HG02938 (cell line): ENCODE measurements around the gene SAT2.
"Not testable (repeated sequence)": the region's sequence is repeated elsewhere in the genome, so short reads cannot be mapped to it uniquely, and the experiment has no call there.

Source experiments
- ATAC-seq: cut with Tn5 transposase; IDR thresholded peaks from one replicate; pipeline ENCODE4 v1.9.1; 2021; ENCODE audit warnings: mild to moderate bottlenecking, moderate library complexity; ENCODE audit not compliant: unreplicated experiment

The SAT2 gene

DNA sequence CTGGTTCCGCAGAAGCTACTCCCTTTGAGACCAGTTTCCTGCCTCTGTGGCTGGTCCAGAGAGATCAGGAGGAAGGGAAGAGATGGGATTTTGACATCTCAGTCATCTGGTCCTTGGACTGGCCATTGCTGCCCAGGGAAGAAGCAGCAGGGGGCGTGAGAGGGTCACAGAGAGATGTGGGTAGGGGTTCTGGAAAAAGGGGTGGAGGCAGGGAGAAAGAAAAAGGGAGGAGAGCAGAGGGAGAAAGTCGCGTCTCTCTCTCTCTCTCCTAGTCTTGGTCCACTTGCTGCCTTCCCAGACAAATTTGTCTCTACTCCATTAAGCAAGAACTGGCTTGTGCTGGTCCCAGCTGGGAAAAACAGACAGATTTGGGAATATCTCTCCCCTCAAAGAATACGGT lies 6.8 kb upstream of the SAT2 start:
- ATAC-seq, result no peak

DNA sequence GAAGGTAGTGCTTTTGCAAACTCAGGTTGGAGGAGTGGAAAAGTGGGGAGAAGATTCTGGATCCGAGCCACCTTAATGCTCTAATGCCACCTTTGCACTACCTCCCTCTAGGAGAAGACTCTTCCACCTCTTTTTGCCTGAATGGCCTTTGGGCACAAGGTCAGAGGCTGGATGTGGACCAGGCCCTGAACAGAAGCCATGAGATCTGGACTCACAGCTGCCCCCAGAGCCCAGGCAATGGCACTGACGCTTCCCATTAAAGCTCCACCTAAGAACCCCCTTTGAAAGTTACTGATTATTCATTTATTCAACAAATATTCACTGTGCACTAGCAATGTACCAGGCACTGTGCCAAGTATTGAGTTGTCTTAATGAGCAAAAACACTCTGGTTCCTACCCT lies 5.5 kb upstream of the SAT2 start:
- ATAC-seq, result no peak

DNA sequence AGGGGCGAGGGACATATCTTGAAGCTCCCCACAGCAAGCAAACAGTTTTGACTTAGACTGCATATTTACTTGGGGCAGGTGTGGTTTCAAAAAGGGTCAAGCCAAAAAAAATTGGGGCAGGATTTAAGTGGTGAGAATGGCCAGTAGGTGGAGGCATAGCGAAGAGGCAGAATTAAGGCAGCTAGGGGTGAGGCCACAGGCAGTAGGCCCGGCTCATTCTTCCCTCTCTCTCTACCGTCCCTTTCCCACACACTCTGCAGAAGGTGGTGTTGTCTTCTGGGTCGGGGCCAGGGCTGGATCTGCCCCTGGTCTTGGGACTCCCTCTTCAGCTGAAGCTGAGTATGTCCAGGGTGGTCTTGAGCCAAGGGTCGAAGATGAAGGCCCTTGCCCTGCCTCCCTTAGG lies 4.9 kb upstream of the SAT2 start:
- ATAC-seq, result no peak

DNA sequence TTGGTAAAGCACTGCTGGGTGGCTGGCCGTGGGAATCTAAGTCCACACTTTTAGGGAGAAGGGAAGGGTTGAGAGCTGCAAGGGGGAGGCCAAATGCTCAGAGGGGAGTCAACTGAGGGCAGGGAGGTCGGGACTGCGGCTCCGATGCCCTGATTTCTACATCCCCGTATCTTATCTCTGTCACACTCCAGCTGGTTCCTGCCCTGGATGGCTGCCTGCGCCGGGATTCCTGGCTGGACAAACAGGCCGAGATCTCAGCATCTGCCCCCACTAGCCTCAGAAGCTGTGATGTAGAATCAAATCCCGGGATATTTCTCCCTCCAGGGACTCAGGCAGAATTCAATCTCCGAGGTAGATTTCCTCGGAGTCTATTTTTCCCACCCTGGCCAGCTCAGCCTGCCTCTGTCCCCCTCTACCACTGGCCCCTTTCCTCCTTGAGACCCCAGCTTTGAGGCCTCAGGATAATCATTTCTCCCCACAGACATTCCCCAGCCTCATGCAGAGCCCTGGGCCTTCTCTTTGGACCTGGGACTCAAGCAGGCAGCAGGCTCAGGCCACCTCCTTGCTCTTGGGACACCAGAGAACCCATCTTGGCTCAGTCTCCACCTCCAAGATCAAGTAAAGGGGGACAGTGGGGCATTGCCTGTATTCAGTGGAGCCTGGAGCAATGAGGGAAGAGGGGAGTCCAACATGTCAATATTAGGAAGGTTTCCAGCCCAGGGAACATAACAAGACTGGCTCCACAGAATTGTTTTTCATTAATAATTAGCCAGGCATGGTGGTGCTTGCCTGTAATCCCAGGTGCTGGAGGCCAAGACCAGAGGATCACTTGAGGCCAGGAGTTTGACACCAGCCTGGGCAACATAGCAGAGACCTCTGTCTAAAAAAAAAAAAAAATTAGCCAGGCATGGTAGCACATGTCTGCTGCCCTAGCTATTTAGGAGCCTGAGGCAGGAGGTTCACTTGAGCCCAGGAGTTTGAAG lies 4.1 kb upstream of the SAT2 start:
- ATAC-seq, result no peak

DNA sequence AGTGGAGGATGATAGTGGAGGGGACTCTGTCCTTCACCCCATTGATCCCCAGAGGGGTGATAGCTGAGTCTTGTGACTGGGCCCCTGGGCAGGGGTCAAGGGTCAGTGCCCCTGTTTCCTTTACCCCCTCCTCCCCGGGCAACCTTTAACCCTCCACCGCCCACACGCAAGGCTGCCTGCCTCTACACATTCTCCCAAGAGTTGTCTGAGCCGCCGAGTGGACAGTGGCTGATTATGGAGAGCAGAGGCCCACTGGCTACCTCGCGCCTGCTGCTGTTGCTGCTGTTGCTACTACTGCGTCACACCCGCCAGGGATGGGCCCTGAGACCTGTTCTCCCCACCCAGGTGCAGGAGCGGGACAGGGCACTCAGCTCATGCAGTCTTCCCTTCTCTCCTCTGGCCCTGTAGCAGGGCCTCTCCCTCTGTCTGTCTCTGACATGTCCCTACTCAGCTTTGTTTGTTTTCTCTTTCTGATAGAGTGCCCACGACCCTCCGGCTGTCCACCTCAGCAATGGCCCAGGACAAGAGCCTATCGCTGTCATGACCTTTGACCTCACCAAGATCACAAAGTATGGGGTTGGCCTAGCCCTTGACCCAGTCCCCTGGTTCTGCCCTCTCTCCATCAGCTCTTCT lies 2.4 kb upstream of the SAT2 start, which contains the start of gene SHBG:
SHBG (plus strand) TSS at position 197 of the 633 bp plus-strand sequence; CDS start at position 235, 38 bp downstream.
- ATAC-seq, result no peak

DNA sequence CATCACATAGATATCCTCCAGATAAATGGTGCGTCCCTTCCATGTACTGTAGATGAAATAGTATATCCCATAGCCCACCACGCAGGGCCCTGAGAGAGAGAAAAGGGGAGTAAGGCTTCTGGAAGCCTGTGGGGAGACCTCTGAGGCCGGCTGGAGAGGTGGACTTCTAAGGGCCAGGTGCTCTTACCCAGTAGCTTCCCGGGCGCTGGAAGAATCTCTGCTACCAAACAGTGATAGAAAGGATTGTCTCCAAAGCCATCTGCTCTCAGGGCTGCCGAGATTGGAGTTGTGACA lies 718 bp downstream of the SAT2 start:
- no peak for ATAC-seq

DNA sequence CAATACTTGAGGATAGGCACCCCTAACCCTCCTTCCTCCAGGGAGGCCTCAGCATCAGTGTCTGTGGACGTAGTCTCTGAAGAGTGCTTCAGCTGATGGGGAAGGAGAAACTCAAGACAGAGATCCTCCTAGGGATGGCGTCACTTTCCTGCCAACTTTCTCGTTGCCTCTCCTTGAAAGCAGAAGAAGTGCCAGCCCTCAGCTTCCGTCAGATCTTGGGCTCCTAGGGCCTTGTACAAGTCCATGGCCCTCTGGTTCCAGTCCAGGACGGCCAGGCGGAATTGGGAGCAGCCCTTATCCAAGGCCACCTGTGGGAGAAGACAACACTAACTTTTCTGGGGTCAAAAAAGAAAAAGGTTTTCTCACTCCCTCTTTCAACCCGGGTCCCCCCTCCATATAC lies 1.3 kb downstream of the SAT2 start:
- ATAC-seq, result no peak

DNA sequence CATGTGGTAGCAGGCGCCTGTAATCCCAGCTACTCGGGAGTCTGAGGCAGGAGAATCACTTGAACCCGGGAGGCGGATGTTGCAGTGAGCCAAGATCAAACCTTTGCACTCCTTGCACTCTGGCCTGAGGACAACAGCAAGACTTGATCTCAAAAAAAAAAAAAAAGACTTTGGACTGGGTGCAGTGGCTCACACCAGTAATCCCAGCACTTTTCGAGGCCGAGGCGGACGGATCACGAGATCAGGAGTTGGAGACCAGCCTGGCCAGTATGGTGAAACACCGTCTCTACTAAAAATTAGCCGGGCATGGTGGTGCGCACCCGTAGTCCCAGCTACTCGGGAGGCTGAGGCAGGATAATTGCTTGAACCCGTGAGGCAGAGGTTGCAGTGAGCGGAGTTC lies 1.9 kb downstream of the SAT2 start:
- not testable (repeated sequence) for ATAC-seq

DNA sequence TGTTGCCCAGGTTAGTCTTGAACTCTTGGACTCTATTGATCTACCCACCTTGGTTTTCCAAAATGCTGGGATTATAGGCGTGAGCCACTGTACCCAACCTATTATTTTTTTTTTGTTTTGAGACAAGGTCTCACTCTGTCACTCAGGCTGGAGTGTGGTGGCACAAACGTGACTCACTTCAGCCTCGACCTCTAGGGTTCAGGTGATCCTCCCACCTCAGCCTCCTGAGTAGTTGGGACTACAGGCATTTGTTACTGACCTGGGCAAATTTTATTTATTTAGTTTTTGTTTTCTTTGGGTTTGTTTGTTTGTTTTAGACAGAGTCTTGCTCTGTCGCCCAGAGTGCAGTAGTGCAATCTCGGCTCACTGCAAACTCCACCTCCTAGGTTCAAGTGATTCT lies 4.0 kb downstream of the SAT2 start:
- no peak for ATAC-seq

DNA sequence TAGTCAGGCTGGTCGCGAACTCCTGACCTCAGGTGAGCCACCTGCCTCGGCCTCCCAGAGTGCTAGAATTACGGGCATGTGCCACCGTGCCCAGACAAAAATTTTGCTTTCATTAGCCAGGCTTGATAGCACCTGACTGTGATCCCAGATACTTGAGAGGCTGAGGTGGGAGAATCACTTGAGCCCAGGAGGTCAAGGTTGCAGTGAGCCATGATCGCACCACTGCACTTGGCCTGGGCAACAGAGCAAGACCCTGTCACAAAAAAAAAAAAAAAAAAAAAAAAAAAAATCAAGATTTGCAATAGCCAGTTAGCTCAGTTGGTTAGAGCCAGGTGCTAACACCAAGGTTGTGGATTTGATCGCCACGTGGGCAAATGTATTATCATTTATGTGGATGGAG lies 6.8 kb downstream of the SAT2 start:
- no peak for ATAC-seq

DNA sequence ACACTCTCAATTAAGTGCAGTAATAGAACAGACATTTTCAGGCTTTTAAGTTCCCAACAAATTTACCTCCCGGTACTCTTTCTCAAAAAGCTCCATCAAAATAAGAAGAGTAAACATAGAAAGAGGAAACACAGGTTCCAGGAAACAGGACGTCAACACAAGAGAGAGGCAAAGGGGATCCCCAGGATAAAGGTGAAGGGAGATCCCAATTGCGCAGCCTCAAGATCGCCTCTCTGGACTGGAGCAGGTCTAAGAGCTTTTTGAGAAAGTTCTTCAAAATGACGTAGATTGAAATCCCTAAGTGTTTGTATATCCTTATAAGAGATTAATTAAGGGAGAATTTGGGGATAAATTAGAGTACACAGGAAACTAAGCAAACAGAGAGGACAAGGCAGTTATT lies 9.0 kb downstream of the SAT2 start:
- ATAC-seq, result no peak

DNA sequence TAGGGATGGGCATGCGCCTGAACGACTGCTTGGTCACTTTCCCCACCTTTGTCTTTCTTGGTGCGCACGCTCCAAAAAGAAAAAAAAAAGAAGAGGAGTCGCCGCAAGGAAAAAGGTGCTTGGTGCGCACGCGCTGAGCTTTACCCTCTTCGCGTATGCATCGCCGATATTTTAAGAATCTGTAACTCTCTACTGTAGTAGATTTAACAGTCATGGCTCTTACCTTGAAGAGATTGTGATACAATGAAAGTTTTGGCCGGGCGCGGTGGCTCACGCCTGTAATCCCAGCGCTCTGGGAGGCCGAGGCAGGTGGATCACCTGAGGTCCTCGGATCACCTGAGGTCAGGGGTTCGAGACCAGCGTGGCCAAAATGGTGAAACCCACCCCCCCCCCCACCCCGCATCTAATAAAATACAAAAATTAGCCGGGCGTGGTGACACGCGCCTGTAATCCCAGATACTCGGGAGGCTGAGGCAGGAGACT lies 12.3 kb downstream of the SAT2 start:
- ATAC-seq, result no peak

DNA sequence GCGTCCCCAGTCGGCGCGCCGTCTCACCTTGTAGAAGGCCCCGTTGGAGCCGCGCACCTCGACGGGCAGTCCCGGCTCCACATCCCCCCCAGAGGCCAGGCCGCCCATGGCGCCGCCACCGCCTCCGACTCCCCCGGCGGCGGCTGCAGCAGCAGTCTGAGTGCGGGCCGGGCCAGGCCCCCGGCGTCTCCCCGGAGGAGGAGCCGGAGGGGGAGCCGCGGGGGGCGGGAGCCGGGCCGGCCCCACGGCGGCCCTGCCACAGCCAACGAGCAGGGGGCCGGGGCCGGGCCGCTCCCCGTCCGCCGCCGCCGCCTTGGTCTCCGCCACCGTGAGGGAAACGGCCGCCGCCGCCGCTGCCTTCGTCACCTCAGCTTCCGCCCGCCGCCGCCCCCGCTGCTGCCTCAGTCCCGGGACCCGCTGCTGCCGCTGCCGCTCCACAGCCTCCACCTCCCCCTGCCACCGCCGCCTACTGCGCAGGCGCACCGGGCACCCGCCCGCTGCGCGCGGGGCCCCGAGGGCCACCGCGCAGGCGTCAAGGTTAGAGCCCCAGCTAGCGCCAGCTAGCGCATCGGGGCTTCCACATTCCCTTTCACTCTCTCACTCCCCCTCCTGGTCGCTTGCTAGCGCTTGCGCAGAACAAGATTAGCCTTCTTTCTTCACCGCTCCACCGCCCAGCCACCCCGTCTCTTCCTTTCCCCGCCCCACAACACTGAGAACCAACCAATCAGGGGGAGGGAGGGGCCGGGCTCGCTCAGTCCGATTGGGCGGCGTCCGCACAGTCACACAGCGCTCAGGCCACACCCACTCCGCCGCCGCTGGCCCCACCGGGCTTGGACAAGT lies 13.0 kb downstream of the SAT2 start, which contains the start of gene FXR2:
FXR2 (minus strand) TSS at position 473 of the 840 bp plus-strand sequence; CDS start at position 108, 365 bp downstream.
- peak; percentile 86 for ATAC-seq

DNA sequence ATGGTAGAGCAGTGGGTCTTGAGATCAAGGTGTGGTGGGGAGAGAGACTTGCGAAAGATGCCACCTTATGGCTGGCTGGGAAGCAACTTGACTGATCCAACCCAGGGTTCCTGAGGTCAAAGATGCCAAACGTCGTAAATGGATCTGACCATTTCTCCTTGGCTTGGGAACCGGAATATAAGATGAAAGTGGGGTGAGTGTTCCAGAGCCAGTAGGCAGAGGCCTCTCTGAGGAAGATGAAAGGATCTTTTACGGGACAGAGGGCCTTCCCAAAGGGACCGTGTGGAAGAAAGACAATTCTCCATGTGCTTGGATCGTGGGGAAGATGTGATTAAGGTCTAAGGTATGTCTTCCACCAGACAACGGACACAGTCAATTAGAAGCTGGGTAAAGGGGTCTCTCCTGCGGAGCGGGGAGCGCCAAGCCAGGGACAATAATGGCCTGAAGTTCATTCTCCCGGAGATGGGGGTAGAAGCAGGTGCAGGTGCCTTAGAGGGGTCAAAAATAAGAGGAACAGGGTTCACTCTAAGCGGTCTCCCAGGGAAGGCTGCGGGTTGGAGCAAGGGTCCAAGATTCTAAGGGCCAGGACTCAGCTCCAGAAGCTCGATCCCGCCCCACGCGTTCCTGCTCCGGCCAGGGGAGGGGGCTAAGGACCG lies 13.7 kb downstream of the SAT2 start:
- peak; percentile 1 for ATAC-seq

DNA sequence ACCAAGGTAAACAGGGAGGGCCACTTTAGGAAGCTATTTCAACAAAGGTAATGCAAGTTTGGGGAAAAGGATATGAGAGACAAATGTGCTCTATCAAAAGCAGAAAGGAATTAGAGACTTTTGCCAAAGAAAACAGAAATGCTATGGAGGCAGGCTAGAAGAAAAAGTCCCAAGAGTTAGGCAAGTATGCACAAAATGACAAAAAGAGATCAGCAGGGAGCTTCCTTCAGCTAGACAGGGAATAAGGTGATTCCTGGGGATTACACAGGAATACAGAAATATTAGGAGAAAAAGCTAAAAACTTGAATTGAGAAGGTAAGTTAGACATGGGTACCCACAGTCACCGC lies 15.4 kb downstream of the SAT2 start:
- ATAC-seq, result no peak

DNA sequence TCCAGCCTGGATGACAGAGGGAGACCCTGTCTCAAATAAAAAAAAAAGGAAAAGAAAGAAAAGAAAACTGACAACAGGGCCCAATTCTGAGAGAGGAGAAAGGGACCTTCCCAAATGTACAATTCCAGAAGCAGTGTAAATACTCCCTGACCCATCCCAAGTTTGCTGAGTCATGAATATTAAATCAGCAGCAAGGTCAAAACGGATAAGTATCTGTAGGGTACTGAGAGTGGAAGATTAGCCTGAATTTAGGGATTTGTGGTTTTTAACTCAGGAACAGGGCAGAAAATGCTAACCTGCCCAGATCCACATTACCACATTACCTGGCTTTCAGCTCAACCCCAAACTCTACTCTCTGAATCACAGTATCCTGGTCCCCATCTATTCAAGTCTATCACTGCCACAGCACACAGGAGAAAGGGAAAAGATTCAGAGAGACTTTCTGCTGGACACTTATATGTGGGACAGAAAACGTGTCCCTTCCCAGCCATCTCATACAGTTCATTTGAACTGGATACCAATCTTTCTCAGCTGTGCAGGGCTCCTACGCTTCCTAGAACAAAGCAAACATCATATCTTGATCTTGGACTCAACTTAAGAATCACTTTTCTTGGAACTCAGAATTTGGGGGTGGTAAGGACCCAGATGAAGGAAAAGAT lies 15.9 kb downstream of the SAT2 start:
- no peak for ATAC-seq

DNA sequence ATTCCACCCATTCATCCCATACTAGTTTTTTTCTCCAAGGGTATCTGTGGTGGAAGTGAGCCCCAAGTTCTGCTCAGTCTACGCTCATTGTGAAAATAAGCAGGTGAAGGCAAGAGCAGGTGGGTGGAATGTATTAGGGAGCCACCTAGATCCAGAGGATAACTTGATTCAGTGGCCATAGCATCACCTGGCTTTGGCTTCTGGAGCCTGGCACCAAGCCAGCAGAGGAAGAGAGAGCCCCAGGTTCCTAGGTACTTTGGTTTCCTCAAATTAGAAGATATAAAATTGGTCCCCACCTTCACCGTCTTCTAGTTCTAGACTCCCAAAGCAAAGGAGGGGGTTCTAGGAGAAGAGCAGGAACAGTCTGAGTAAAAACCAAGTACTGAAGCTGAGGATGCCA lies 17.0 kb downstream of the SAT2 start:
- ATAC-seq, result no peak

DNA sequence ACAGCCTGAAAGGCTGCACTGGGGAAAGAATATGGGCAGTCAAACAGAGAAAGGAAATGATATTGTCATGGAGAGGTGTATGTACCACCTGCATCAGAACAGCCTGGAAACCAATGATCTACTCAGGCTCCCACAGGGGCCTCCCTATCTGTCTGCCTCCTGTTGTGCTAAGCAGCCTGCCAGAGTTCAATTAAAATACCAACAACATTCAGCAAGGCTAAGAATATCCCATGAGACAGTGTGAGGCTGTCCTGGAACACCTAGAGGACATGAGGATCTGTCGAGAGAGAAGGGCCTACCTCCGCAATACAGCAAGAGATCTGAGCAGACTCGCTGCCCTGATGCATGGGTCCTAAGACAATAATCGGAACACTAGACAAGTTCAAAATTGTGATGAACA lies 21.3 kb downstream of the SAT2 start:
- no peak for ATAC-seq

DNA sequence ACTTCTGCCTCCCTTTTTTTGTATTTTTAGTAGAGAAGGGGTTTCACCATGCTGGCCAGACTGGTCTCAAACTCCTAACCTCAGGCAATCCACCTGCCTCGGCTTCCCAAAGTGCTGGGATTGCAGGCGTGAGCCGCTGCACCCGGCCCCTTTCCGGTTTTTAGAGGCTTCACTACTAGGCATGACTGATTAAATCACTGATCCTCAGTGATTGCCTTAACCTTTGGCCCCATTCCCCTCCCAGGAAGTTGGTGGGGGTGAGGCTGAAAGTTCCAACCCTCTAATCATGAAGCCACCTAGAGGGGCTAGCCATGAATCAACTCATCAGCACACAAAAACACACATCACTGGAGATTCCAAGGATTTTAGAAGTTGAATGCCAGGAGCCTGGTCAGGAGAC lies 30.1 kb downstream of the SAT2 start:
- not testable (repeated sequence) for ATAC-seq

DNA sequence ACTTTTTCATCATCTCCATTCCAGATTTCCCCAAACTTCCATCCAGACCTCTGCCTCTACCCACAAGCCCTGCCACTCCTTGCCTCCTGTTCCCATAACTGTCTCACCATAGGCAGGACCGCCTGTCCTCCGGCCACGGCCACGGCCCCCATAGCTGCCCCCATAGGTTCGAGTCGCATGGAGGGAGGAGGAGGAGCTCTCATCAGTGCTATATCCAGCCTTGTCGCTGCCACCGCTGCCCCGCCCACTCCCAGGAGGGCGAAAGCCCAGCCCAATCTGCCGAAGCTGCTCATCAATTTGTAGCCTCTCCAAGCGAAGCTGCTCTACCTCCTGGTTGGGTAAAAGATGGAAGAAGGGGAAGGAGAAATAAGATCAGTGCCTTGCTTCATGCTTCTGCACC lies 34.3 kb downstream of the SAT2 start:
- ATAC-seq, result no peak
